Caco-2 (cell line): Measurements from ENCODE around the gene MTA1. TPM values are rescaled to one million over a fixed set of nuclear protein-coding genes. Genes with fewer than 3 reads are reported as not detected.

Experiments used
- BruUV-seq: library from RNA; stranded (reverse); fragments of 400-500 nt; replicated peaks from 2 replicates; lab custom pipeline; 2021; lab: Mats Ljungman, UMichigan
- CTCF ChIA-PET: fragments of 300-600 bp; sonication (Branson Sonifier 250); formaldehyde crosslinking; loops from one replicate; lab custom pipeline; 2022; ENCODE audit warnings: antibody characterized with exemption; lab: Charles Lee
- POLR2A ChIA-PET: fragments of 300-600 bp; sonication (Branson Sonifier 250); formaldehyde crosslinking; loops from one replicate; lab custom pipeline; 2022; ENCODE audit warnings: antibody characterized with exemption; lab: Charles Lee
- DNase-seq, 2 experiments: peaks; one replicate each; pipeline versions ENCODE4 v3.0.0 to v3.0.0-alpha.2; 2020 to 2022
- H3K27me3 ChIP-seq: replicated peaks from 2 replicates; pipeline ENCODE4 v1.6.0; 2011; ENCODE audit warnings: low read length; ENCODE audit not compliant: control insufficient read depth, insufficient read depth
- H3K36me3 ChIP-seq: 2 replicates; pipeline ENCODE4 v1.5.1; 2011; ENCODE audit warnings: low read length; ENCODE audit not compliant: control insufficient read depth, insufficient read depth
- H3K4me1 ChIP-seq: fragments of 250-450 bp; sonication (Bioruptor Pico); 2 replicates; pipeline ENCODE4 v1.5.1; 2020; ENCODE audit warnings: mild to moderate bottlenecking
- H3K4me3 ChIP-seq: 2 replicates; pipeline ENCODE4 v1.5.1; 2011; ENCODE audit warnings: low read depth, mild to moderate bottlenecking, control low read depth, low read length
- H3K9me3 ChIP-seq: fragments of 250-450 bp; sonication (Bioruptor Pico); 2 replicates; pipeline ENCODE4 v1.5.1; 2020; ENCODE audit warnings: mild to moderate bottlenecking, moderate library complexity
- H3K27ac Mint-ChIP-seq: one replicate; pipeline ENCODE4 v1.8.0; 2022; ENCODE audit warnings: mixed read lengths; ENCODE audit not compliant: unreplicated experiment
- H3K27me3 Mint-ChIP-seq: one replicate; pipeline ENCODE4 v1.8.0; 2022; ENCODE audit warnings: mixed read lengths; ENCODE audit not compliant: insufficient read depth, unreplicated experiment
- H3K36me3 Mint-ChIP-seq: one replicate; pipeline ENCODE4 v1.8.0; 2022; ENCODE audit warnings: mild to moderate bottlenecking, mixed read lengths; ENCODE audit not compliant: insufficient read depth, unreplicated experiment
- H3K4me1 Mint-ChIP-seq: one replicate; pipeline ENCODE4 v1.8.0; 2022; ENCODE audit warnings: low read depth, mixed read lengths; ENCODE audit not compliant: unreplicated experiment
- H3K4me3 Mint-ChIP-seq: one replicate; pipeline ENCODE4 v1.8.0; 2022; ENCODE audit warnings: mild to moderate bottlenecking, moderate library complexity, mixed read lengths; ENCODE audit not compliant: unreplicated experiment
- H3K9me3 Mint-ChIP-seq: one replicate; pipeline ENCODE4 v1.8.0; 2022; ENCODE audit warnings: mixed read lengths; ENCODE audit not compliant: unreplicated experiment
- CTCF ChIP-seq, 2 experiments: fragments of 200-600 bp in 1 of 2; IDR thresholded peaks; 1 replicate in 1 of 2; 2 replicates in 1 of 2; pipeline versions ENCODE4 v1.5.1 to v1.8.0; 2011 to 2022; ENCODE audit warnings: antibody characterized with exemption in 1 of 2, control low read depth in 1 of 2, inconsistent platforms in 1 of 2, low read depth in 1 of 2, low read length in 1 of 2, mild to moderate bottlenecking in 1 of 2, moderate library complexity in 1 of 2; ENCODE audit not compliant: insufficient read depth in 1 of 2, severe bottlenecking in 1 of 2, unreplicated experiment in 1 of 2
- intact Hi-C: fragments of 100-400 bp; cut with micrococcal nuclease; formaldehyde crosslinking; loops from one replicate; pipeline ENCODE4 v1.10.0; 2022; ENCODE audit not compliant: unreplicated experiment
- total RNA-seq: library from RNA; stranded (reverse); gene quantifications from 2 replicates; pipeline ENCODE4 v1.2.3, GENCODE V29; 2022

Gene MTA1
- total RNA-seq, 1 experiment from 2014 or later = 167 TPM

GRCh38 chr14:105456736-105457617, 37.4 kb downstream of the MTA1 start:
- no peak for DNase-seq
- POLR2A ChIA-PET = no interaction called here
- H3K27me3 ChIP-seq = no peaks in the 10 kb centered on the region
- CTCF ChIA-PET = interaction anchor here (1.6 kb wide), 1 partner anchor 33 kb away, joined by 6 read pairs; no protein-coding TSS in a partner anchor
- no peaks in the 10 kb centered on the region for H3K9me3 Mint-ChIP-seq
- H3K4me3 ChIP-seq = no peak overlapping the region
- H3K4me3 Mint-ChIP-seq = no peak overlapping the region
- TF ChIP-seq CTCF (IDR thresholded peaks at IDR 0.05; ENCODE audit: insufficient read depth in 1 of 2, low read depth in 1 of 2, low read length in 1 of 2, severe bottlenecking in 1 of 2, unreplicated experiment in 1 of 2) = no peak
- H3K36me3 ChIP-seq = peaks cover 2% of the 10 kb centered on the region
- no TSS peak for BruUV-seq
- no peaks in the 10 kb centered on the region for H3K9me3 ChIP-seq
- no peak overlapping the region for H3K27ac Mint-ChIP-seq
- H3K4me1 ChIP-seq = no peaks in the 10 kb centered on the region
- no peaks in the 10 kb centered on the region for H3K4me1 Mint-ChIP-seq
- no peaks in the 10 kb centered on the region for H3K27me3 Mint-ChIP-seq
- intact Hi-C loops = no loop called here
- H3K36me3 Mint-ChIP-seq = peaks cover 66% of the 10 kb centered on the region

GRCh38 chr14:105458010-105458409, 38.4 kb downstream of the MTA1 start:
- Histone ChIP-seq H3K4me1 (no peaks in the 10 kb centered on the region), H3K27me3 (no peaks in the 10 kb centered on the region), H3K4me3 (no peak overlapping the region), H3K36me3 (no peaks in the 10 kb centered on the region; the same call in 1 of the 2 replicates), H3K9me3 (no peaks in the 10 kb centered on the region)
- no peak overlapping the region for H3K27ac Mint-ChIP-seq
- no peak overlapping the region for H3K4me3 Mint-ChIP-seq
- no peak for DNase-seq
- no peaks in the 10 kb centered on the region for H3K27me3 Mint-ChIP-seq
- peaks cover 59% of the 10 kb centered on the region for H3K36me3 Mint-ChIP-seq
- CTCF ChIA-PET = no interaction called here
- H3K9me3 Mint-ChIP-seq = no peaks in the 10 kb centered on the region
- no peaks in the 10 kb centered on the region for H3K4me1 Mint-ChIP-seq
- POLR2A ChIA-PET = no interaction called here
- no TSS peak for BruUV-seq
- TF ChIP-seq CTCF (IDR thresholded peaks at IDR 0.05; ENCODE audit: insufficient read depth in 1 of 2, low read depth in 1 of 2, low read length in 1 of 2, severe bottlenecking in 1 of 2, unreplicated experiment in 1 of 2) = no peak
- intact Hi-C loops = no loop called here

DNA sequence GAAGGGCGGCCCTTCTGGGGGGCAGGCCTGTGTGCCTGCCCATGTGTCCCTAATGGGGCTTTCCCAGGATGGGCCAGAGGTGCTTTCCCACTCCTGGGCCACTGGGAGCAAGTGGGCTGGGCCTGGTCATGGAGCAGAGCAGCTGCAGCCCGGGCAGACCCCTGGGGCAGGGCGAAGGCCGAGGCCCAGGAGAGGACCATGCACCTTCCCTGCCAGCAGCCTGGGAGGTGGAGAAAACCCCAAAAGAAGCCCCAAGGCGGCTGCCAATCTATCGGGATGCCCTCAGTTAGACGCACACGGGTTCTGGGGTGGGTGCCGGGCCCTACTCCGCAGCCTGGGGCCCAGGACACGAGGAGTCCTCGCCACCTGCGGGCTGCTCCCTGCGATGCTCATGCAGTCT, 38.9 kb downstream of the MTA1 start:
- Mint-ChIP-seq H3K4me1 (no peaks in the 10 kb centered on the region), H3K27ac (no peak overlapping the region), H3K27me3 (no peaks in the 10 kb centered on the region), H3K36me3 (peaks cover 57% of the 10 kb centered on the region), H3K4me3 (no peak overlapping the region), H3K9me3 (no peaks in the 10 kb centered on the region)
- Histone ChIP-seq H3K36me3 (no peaks in the 10 kb centered on the region; the same call in 1 of the 2 replicates), H3K4me1 (no peaks in the 10 kb centered on the region), H3K9me3 (no peaks in the 10 kb centered on the region), H3K4me3 (no peak overlapping the region), H3K27me3 (no peaks in the 10 kb centered on the region)
- no peak for TF ChIP-seq CTCF (IDR thresholded peaks at IDR 0.05; ENCODE audit: insufficient read depth in 1 of 2, low read depth in 1 of 2, low read length in 1 of 2, severe bottlenecking in 1 of 2, unreplicated experiment in 1 of 2)
- DNase-seq = no peak
- POLR2A ChIA-PET = no interaction called here
- no TSS peak for BruUV-seq
- CTCF ChIA-PET = no interaction called here
- intact Hi-C loops = no loop called here
